Measurements from ENCODE around the gene JAG1. TPM values are rescaled to one million over a fixed set of nuclear protein-coding genes. Genes with fewer than 3 reads are reported as not detected.
A peak's percentile ranks its signal among the peaks of the same experiment; 100 is the strongest.

Gene JAG1
- total RNA-seq, 2 donors from 2014 or later: 41.2 to 55.7 TPM

DNA sequence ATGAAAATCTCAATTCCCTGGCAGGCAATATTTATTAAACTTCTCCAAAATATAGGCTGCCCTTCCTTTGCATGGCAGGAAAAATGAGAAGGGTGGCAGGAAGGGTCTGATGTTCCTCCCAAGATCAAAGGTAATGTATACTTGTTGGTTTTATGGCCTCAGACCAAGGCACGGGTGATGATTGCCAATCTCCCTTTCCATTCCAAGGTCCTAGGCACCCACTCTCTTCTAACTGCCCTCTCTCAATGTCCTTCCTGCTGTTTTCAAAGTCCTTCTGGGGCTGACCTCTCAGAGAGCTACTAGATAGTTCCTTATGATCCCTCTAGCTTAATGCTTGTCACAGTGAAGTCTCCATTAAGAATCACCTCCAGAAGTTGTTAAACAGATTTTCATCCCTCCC, 15.6 kb upstream of the JAG1 start:
- DNase-seq (no peak), ATAC-seq (no peak)
- Histone ChIP-seq H3K4me3 (no peak overlapping the region), H3K27ac (no peak overlapping the region), H3K9me3 (no peaks in the 10 kb centered on the region), H3K4me1 (no peaks in the 10 kb centered on the region), H3K36me3 (replicated peaks in 1 of 2; ENCODE audit: insufficient read depth in 1 of 2, low read depth in 2 of 2) (no peaks in the 10 kb centered on the region), H3K27me3 (no peaks in the 10 kb centered on the region)
- intact Hi-C loops (cut with DNase I): loop anchor here (10.0 kb wide), 1 partner anchor 505 kb away; no protein-coding TSS in a partner anchor
- TF ChIP-seq, protein P1, sequence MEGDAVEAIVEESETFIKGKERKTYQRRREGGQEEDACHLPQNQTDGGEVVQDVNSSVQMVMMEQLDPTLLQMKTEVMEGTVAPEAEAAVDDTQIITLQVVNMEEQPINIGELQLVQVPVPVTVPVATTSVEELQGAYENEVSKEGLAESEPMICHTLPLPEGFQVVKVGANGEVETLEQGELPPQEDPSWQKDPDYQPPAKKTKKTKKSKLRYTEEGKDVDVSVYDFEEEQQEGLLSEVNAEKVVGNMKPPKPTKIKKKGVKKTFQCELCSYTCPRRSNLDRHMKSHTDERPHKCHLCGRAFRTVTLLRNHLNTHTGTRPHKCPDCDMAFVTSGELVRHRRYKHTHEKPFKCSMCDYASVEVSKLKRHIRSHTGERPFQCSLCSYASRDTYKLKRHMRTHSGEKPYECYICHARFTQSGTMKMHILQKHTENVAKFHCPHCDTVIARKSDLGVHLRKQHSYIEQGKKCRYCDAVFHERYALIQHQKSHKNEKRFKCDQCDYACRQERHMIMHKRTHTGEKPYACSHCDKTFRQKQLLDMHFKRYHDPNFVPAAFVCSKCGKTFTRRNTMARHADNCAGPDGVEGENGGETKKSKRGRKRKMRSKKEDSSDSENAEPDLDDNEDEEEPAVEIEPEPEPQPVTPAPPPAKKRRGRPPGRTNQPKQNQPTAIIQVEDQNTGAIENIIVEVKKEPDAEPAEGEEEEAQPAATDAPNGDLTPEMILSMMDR (IDR thresholded peaks at IDR 0.05): no peak
- TF ChIP-seq POLR2A (IDR thresholded peaks at IDR 0.05): no peak
- 40 to 57% methylated on average over 1 of the region's 1 CpG for WGBS, 2 donors

- TF ChIP-seq, protein P1 (IDR thresholded peaks at IDR 0.05): no peak
- no peak for TF ChIP-seq POLR2A (IDR thresholded peaks at IDR 0.05)
- Histone ChIP-seq H3K9me3 (no peaks in the 10 kb centered on the region), H3K27me3 (no peaks in the 10 kb centered on the region), H3K4me1 (peaks cover 7% of the 10 kb centered on the region), H3K4me3 (no peak overlapping the region), H3K27ac (no peak overlapping the region), H3K36me3 (replicated peaks in 1 of 2; ENCODE audit: insufficient read depth in 1 of 2, low read depth in 2 of 2) (no peaks in the 10 kb centered on the region)
- WGBS, 2 donors: 91% methylated on average over 5 of the region's 5 CpGs
- intact Hi-C loops (cut with DNase I): loop anchor here (10.0 kb wide), 1 partner anchor 507 kb away; no protein-coding TSS in a partner anchor
- DNase-seq: no peak
- no peak for ATAC-seq
These were observed 14.1 kb upstream of the JAG1 start for GRCh38 chr20:10687895-10688294.

- no peak for ATAC-seq
These were observed 12.7 kb upstream of the JAG1 start for GRCh38 chr20:10686356-10687133.

DNA sequence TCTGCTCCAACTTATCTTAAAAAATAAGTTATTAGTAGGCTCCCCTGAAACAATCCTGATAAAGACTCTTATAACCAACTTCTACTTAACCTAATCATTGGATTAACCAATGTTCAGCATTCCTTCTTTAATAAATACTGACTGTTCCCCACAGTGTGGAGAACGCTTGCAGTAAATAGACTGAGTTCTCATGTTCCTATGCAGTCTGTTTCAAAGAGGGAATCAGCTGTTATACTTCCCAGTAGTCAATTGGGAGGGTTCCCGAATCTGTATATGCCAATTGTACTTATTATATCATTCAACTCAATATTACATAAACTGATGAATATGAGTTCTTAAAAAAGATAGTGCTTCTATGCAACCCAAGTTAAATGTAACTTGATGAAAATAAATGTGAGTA, 9.7 kb upstream of the JAG1 start:
- no peaks in the 10 kb centered on the region for H3K27me3 ChIP-seq
- TF ChIP-seq, protein P1 (IDR thresholded peaks at IDR 0.05): peak in 2 of 7 experiments; percentile 19 to 32
- TF ChIP-seq POLR2A (IDR thresholded peaks at IDR 0.05): no peak
- H3K4me1 ChIP-seq: peaks cover 9% of the 10 kb centered on the region
- WGBS, 2 donors: 33 to 44% methylated on average over 2 of the region's 2 CpGs
- H3K36me3 ChIP-seq (replicated peaks in 1 of 2; ENCODE audit: insufficient read depth in 1 of 2, low read depth in 2 of 2): no peaks in the 10 kb centered on the region
- intact Hi-C loops (cut with DNase I): loop anchor here (10.0 kb wide), 1 partner anchor 511 kb away; no protein-coding TSS in a partner anchor
- DNase-seq (no peak), ATAC-seq (peak; percentile 72)
- H3K4me3 ChIP-seq: no peak overlapping the region
- no peaks in the 10 kb centered on the region for H3K9me3 ChIP-seq
- peak overlapping the region in 2 of 4 donors; percentile 9 to 10 for H3K27ac ChIP-seq

More at GRCh38 chr20:10686356-10687133, 12.7 kb upstream of the JAG1 start:
- Histone ChIP-seq H3K4me1 (peaks cover 9% of the 10 kb centered on the region), H3K4me3 (no peak overlapping the region), H3K9me3 (no peaks in the 10 kb centered on the region), H3K27me3 (no peaks in the 10 kb centered on the region), H3K27ac (no peak overlapping the region), H3K36me3 (replicated peaks in 1 of 2; ENCODE audit: insufficient read depth in 1 of 2, low read depth in 2 of 2) (no peaks in the 10 kb centered on the region)
- DNase-seq: no peak
- intact Hi-C loops (cut with DNase I): loop anchor here (10.0 kb wide), 1 partner anchor 508 kb away; no protein-coding TSS in a partner anchor
- no peak for TF ChIP-seq POLR2A (IDR thresholded peaks at IDR 0.05)
- TF ChIP-seq, protein P1 (IDR thresholded peaks at IDR 0.05): no peak
- 93 to 94% methylated on average over 13 to 14 of the region's 14 CpGs for WGBS, 2 donors
